Suprapubic skin (tissue), 4 donors: ENCODE data around the gene CSF3.

Experiments used
- EP300 ChIP-seq: sonication (generic); formaldehyde crosslinking; IDR thresholded peaks from one replicate; pipeline ENCODE4 v1.6.1; 2017; ENCODE audit warnings: antibody characterized with exemption
- POLR2A ChIP-seq, 2 donors: fragments of 450-650 bp; IDR thresholded peaks; one replicate each; pipeline ENCODE4 v1.6.1; 2017; ENCODE audit warnings: antibody characterized with exemption in 2 of 2, mild to moderate bottlenecking in 2 of 2, moderate library complexity in 2 of 2
- POLR2AphosphoS5 ChIP-seq, 3 donors: sonication (generic); formaldehyde crosslinking; IDR thresholded peaks; one replicate each; pipeline ENCODE4 v1.6.1; 2017; ENCODE audit warnings: antibody characterized with exemption in 3 of 3
- TF ChIP-seq, protein P1 (sequence below), 2 donors: fragments of 200-600 bp in 1 of 2; fragments of 450-650 bp in 1 of 2; sonication (generic) in 1 of 2; IDR thresholded peaks; one replicate each; pipeline ENCODE4 v1.5.1; 2016 to 2019; ENCODE audit warnings: antibody characterized with exemption in 2 of 2, mild to moderate bottlenecking in 1 of 2, moderate library complexity in 1 of 2

DNA sequence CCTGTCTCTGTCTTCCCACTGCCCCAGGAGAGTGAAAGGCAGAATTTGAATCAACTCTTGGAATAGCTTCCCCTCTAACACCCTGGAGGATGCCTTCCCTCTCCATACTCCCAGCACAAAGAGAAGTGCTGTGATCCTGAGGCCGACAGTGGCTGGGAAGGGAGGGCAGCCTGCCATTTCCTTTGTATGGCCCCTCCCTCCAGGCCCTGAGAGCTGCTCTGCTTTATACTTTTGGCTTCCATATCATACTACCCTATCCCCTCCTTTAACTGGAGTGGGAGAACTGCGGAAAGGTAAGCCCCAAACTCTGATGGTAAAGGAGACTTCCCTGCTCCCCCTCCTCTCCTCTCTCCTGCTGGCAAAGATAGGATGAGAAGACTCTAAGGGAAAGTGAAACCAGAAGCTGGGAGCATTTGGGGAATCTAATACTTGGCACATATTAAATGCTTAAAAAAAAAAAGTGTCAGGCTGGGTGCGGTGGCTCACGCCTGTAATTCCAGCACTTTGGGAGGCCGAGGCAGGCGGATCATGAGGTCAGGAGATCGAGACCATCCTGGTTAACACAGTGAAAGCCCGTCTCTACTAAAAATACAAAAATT lies 43.0 kb downstream of the CSF3 start:
- TF ChIP-seq EP300: no peak
- no peak for TF ChIP-seq POLR2AphosphoS5 (IDR thresholded peaks at IDR 0.05)
- TF ChIP-seq, protein P1, sequence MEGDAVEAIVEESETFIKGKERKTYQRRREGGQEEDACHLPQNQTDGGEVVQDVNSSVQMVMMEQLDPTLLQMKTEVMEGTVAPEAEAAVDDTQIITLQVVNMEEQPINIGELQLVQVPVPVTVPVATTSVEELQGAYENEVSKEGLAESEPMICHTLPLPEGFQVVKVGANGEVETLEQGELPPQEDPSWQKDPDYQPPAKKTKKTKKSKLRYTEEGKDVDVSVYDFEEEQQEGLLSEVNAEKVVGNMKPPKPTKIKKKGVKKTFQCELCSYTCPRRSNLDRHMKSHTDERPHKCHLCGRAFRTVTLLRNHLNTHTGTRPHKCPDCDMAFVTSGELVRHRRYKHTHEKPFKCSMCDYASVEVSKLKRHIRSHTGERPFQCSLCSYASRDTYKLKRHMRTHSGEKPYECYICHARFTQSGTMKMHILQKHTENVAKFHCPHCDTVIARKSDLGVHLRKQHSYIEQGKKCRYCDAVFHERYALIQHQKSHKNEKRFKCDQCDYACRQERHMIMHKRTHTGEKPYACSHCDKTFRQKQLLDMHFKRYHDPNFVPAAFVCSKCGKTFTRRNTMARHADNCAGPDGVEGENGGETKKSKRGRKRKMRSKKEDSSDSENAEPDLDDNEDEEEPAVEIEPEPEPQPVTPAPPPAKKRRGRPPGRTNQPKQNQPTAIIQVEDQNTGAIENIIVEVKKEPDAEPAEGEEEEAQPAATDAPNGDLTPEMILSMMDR (IDR thresholded peaks at IDR 0.05): no peak
- TF ChIP-seq POLR2A (IDR thresholded peaks at IDR 0.05): no peak
